GM18870 (cell line): Measurements from ENCODE around the gene PLXNA4.

Experiments used
- ATAC-seq: cut with Tn5 transposase; IDR thresholded peaks from one replicate; pipeline ENCODE4 v1.9.1; 2021; ENCODE audit warnings: moderate library complexity; ENCODE audit not compliant: unreplicated experiment

Gene PLXNA4

DNA sequence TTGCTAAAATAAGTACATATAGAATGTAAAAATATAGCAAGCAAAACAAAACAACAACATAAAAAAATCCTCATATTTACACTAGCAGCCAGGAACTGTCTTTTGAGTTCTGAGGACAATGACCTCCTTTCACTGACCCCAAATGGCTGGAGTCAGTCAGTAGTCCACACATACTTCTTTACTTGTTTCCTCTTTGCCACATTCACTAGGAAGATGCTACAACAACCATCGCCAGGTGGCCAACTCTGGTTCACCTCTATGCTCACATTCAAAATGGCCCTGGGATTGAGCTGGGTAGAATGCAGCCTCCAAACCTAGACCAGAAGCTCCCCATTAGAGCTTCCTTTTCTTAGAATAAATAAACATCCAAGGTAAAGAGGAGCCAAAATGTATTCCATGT lies 356.2 kb downstream of the PLXNA4 start:
- ATAC-seq = no peak

DNA sequence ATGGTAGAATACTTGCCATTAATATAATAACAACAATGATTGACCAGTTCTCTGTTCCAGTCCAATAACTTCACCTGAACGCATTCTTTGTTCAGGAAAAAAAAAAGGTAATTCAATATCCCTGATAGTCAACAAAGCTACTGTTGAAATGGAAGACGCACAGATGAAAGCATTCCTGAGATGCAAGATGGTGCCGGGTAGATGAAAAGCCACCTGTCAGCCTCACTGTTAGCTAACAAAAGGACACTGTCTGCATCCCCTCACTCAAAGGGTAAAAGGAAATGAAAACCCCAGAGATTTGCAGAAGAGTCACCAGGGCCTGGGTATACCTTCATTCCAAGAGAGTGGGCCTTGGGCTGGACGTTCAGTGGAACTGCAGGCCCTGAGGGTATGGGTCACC lies 357.4 kb downstream of the PLXNA4 start:
- no peak for ATAC-seq

DNA sequence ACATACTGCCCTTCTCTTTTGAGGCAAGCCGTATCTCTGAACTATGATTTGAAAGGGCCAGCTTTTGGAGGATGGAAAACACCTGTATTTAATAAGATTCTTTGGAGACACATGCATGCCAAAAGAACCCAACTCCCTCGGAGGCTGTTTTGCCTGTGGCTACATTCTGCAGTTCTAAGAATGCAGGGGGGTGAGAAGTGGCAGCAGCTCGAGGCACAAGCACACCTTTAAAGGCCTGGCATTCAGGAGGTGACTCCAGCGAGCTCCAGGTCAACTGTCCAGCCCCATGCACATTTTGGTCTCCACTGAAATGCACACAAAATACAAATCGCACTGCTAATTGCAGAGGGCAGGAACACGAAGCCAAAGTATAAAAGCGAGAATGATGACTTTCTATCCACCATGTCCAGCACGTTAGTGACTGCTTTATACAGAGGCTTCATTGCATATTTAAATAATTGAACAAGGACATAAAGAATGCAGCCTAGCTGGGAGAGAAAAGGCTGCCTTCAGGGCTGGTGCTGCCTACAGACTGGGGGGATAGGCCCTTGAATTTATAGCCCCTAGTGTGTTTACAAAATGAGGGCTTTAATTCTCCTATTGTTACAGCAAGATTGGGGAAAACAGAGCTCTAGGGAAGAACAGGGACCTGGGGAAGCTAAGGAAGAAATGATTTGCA lies 359.3 kb downstream of the PLXNA4 start:
- ATAC-seq = no peak

DNA sequence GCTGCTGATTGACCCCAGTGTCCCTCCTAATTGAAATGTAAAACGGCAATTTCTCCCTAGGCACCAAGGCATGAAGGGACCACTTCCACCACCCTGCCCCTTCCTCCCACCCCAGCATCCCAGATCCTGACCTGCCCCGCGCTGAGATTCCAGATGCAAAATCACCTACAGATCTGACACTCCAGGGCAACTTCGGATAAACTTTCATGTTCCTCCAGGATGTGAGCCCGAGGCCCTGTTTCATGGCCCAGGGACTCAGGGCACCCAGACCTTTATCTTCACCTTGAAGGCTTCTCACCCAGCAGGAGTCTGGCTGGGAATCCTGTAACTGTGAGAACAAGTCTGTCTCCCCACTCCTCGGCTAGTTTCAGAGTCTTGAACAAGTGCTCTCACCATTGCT lies 361.8 kb downstream of the PLXNA4 start:
- no peak for ATAC-seq

DNA sequence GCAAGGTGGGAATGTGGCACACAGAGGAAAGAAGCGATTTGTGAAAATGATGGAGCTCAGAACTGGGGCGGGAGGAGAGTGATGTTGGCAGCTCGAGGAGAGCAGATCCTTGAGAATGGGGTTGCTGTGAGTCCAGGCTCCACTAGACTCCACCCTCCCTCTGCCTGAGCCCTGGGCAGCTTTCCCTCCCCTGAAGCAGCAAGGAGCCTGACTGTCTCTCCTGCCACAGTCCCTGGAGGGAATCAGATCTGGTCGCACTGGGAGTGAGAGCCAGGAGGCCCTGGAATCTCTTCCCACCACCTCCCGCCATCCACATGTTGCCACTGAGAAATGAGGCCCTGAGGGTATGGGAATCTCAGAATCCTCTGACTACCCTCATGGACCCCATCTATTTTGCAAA lies 362.7 kb downstream of the PLXNA4 start:
- no peak for ATAC-seq

DNA sequence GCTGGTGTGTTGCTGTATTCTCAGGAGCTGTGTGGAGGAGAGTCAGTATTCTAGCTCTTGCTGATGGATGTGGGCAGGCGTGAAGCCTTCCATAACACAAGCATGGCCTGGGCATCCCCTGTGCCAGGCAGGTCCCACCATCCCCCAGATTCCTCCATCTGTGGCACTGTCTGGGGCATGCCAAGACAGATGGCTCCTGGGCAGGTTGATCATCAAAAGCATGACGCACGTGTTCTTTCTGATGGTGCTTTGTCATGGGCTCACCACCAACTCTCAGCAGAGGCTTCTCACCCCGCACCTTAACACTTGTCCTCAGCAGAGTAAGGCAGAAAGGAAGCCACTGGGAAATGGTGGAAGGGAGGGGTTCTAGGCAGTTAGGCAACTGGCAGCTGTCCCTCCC lies 364.3 kb downstream of the PLXNA4 start:
- no peak for ATAC-seq

DNA sequence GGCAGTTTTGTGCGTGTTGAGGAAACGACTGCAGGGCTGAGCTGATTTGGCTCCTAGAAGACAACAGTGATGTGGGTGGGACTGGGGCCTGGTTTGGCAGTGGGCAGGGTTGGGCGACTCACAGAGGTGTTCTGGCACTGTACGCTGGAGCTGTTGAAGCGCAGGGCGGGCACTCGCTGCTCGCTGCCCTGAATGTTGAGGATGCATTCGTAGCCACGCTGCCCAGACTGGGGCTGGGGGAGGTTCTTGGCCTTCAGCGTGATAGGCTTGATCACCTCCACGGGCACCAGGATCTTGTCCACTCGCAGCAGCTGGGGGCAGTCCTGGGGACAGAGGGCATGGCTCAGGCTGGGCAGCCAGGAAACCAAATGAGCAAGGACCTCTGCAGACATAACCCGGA lies 365.4 kb downstream of the PLXNA4 start:
- ATAC-seq = no peak

DNA sequence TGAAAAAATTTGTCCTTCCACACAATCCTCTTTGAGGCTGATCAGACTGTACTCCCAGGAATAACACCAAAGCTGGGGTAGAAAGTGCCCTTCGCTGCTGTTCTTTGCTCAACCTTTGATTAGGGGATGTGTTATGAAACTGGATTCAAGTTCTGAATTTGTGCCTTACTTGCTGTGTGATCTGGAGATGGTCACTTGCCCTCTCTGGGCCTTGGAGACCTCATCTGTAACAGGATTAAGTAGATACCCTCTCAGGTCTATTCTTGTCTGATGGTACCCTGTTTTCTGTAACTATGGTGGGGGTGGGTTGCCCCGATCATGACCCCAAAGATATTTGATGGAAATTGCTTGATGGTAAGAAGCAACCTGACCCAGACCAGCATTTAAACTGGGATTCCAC lies 368.5 kb downstream of the PLXNA4 start:
- ATAC-seq = no peak

DNA sequence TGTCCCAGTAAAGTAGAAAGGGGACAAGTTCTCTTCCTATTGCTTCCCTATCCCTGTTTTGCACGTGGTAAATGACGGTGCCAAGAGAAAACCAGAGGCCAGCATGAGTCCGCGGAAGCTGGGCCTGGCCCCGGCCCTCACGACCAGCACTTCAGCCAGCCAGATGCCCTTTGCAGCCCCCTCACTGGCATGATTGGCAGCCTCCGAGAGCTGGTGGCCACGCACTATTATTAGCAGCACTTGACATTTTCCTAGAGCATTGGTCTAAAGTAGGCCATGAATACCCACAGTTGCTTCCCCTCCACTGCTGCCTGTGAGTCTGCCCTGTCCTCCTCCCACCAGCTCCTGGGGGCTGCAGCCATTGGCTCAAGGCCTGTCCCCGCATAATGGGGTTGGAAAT lies 369.1 kb downstream of the PLXNA4 start:
- ATAC-seq = no peak

DNA sequence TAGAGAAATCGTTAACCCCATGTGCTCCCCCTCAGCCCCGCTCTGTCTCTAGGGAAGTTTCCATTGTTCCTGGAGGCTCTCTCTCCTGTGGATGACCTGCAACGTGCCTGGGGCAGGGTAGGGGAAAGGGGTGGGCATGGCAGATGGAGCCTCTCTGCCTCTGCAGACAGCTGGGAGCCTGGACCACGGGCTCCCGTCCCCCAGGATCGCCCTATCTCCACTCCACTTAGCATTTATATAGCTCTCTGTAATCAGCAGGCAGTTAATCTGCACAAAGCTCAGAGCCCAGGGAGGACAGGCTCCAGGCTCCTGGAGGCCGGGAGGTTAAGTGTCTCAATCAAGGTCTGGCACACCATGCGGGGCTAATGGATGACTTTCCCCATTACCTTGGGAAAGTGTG lies 369.7 kb downstream of the PLXNA4 start:
- no peak for ATAC-seq

DNA sequence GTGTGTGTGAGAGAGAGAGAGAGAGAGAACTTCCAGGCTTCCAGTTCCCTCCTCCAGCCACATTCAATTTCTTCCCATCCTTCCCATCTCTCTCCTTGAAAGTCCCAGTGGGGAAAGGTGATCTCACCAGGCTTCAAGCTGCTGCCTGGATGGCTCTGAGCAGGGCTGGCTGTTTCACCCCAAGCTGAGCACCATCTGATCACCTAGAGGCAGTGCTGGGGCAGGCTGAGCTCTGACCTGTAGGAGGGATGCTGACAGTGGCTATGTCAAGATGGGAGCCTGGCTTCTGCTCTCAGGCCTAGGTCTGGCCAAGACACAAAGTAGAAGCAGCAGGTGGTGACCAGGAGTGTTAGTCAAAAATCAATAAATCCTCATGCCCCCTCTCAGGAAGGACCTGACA lies 370.8 kb downstream of the PLXNA4 start:
- no peak for ATAC-seq

DNA sequence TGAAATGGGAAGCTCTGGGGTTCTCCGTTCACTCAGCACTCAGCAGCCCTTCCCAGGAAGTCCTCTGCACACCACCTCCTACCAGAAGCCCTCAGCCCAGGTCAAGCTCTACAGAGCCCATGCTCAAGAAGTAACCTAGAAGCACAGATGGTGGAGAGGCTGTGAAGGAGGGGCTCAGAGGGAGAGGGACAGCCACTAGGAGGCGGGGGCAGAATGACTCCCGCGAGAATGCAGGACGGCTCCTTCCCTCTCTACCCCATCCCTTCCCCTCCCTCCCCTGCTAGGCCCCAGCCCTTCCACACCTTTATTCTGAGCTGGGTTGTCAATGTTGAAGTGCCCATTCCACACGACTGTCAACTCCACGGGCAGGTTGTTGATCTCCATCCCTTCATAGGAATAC lies 373.2 kb downstream of the PLXNA4 start:
- ATAC-seq = no peak

DNA sequence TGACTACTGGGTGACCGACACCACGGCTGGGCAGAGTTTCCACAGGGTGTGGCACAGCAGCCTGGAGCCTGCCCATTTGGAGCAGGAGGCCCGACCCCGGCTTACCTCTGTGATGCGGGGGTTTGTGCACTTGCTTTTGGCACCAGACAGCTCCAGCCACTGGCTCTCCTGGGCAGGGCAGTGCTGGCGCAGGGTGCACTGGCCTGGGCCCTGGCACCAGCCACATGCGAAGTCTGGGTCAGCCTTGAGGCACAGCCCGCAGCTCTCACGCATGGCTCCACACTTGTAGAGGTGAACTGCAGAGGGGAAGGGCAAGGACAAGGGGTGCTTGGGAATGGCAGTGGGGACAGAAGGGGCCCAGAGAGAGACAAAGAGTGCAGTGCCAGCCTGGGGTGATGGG lies 373.7 kb downstream of the PLXNA4 start:
- no peak for ATAC-seq

DNA sequence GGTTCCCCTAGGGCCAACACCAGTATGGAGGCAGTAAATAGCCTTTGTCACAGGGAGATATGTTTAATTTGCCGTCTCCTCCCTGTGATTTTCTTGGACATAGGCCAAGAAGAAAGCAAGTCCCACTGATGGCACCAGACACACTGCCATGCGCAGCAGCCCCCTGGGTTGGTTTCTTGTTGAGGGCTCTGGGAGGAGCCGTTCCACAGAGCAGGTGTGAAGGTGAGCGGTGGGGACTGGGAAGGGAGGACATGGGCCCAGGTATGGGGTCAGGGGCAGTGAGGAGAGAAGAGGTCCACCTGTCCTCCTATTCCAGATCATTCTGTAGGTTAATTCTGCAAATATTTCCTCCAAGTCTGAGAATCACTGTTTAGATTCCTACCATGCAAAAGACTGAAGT lies 376.1 kb downstream of the PLXNA4 start:
- ATAC-seq = no peak

DNA sequence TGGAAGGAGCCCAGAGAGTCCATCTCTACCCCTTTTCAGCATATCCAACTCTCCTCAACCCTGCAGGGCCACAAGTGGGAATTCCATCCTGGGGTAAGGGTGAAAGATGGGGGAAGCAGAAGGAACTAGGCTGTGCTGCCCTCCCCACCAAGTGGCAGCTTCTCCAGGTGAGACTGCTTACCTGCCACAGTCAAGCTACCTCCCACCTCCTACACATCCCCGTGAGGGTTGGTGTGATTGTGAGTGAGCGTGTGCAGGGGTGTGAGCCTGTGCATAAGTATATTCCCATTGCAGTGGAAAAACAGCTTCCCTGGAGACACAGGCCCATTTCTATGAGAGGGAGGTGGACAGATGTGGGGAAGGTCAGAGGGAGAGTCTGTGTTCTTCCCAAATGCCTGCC lies 376.6 kb downstream of the PLXNA4 start:
- ATAC-seq = no peak

DNA sequence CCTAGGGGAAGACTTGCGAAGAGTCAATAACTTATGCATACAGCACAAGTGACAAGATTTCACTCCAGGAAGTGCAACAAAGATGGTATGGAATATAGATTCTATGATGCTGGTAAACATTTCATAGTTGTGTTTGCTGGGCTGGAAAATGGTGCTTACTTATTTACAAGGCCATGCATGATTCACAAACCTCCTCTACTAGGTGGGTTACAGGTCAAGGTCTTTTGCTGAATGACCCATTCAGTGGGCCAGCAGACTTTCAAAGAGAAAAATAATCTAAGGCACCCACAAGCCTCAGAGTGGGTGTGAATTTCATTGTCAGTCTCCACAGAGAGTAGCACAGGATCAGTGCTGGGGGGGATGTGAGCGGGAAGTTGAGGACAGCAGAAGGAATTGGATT lies 378.5 kb downstream of the PLXNA4 start:
- no peak for ATAC-seq

DNA sequence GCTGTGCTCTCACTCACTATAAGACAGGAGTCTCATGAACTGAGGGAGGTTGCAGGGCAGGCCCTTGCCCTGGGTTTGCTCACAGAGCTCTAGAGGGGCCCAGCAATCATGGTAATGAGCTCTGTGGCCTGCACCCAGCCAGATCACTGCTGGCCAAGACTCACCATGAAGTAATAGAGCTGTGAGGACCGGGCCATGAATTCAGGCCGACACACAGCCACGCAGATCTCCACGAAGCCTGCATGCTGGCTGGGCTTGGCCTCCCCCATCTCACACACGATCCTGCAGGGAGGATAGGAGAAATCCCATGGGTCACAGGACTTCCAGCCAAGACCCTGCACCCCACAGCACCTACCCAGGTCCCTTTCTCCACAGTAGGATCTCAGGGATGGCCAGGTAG lies 382.4 kb downstream of the PLXNA4 start:
- no peak for ATAC-seq

DNA sequence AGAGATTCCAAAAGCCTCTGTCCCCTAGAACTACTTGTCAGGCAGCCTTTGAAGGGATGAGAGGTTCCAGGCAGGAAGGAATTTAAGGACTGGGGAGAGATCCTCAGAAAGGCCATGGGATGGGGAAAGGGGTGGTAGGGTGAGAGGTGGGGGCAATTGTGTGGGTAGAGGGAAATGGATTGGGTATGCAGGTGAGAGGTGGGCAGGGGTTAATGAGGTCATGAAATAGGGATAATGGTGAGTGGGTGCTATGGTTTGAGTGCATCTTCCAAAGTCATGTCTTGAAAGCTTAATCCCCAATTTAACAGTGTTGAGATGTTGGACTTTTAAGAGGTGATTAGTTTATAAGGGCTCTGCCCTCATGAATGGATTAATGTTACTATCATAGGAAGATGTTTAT lies 383.5 kb downstream of the PLXNA4 start:
- no peak for ATAC-seq

DNA sequence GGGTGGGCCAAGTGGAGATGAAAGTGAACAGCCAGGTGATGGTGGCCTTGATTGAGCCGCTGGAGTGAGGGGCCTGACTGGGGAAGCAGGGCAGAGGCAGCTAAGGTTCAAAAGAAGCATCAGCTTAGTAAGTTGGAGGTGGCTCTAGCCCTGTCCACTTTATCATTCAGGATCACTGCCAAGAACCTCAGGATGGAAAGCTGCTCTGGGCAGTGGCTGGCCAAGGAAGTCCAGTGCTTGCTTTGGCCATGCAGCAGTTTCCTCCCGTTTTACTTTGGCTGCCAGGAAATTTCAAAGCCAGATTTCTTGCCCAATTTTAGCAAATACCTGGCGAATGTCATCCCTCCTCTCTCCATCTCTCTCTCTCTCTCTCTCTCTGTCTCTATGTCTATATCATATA lies 384.9 kb downstream of the PLXNA4 start:
- ATAC-seq = no peak

DNA sequence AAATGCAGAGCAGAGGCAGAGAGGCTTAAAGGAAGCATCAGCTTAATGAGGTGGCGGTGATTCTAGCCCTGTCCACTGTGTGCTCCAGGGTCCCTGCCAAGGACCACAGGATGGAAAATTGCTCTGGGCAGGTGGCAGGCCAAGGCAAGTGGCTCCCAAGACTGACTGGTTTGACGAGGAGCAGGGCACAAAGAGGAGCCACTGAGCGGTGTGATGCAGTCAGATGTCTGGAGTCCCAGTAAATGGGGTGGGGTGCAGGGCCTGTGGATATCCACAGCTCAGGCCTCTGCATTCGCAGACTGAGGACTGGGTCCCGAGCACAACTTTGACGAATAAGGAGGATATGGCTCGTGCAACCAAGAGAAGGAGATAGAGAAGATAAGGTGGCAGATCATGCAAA lies 385.6 kb downstream of the PLXNA4 start:
- ATAC-seq = no peak

DNA sequence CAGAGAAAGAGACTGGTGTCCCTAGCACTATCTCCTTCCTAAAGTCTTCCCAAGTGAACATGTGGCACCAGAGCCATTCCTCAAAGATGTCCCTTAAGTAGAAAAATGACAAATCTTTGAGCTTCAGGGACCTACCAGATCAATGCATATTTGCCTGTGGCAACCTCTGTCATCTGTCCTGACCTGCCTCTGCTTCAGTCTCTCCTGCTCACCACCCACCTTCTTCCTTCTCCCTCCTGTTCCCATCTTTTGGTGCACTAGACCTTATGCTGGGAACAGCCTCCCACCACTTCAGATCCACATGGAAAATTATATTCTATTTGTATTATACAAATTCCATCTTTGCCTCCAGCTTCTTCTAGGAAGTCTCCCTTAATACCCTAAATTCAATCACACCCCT lies 386.4 kb downstream of the PLXNA4 start:
- ATAC-seq = no peak

DNA sequence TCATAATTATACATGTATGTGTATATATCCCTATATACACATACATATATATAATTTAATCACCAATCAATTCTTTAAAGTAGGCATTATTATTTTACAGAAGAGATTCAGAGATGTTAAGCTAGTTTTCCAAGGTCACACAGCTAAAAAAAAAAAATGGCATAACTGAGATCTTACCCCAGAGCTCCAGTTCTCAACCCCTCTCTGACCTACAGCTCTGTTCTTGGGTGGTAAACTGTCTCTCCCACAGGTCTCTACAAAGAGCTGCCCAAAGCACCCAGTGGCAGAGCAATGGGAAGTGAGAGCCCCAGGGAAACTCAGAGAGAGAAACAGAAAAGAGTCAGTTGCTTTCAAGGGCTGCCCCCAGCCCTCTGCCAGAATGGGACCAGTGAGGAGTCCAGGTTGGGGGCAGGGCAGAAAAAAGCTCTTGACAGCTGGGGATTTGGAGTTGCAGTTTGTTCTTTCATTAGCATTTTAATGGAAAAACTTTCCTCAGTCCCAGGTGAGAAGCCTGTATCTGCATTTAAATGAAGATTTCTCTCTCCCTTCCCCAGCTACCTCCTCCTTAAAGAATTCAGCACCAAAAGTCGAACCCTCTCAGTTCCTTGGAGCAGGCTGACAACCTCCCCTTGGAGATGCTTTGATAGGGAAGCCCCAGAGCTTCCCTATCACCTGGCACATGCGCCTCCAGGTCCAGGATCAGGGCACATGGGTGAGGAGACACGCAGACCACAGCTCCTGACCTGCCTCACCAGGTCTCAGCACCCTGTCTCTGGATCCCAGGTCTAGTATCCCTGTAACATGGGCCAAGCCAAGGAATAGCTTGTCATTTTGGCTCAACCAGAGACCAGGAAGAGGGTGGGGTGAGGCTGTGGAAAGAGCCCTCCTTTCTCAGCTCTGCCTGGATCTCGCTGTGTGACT lies 388.1 kb downstream of the PLXNA4 start:
- no peak for ATAC-seq

DNA sequence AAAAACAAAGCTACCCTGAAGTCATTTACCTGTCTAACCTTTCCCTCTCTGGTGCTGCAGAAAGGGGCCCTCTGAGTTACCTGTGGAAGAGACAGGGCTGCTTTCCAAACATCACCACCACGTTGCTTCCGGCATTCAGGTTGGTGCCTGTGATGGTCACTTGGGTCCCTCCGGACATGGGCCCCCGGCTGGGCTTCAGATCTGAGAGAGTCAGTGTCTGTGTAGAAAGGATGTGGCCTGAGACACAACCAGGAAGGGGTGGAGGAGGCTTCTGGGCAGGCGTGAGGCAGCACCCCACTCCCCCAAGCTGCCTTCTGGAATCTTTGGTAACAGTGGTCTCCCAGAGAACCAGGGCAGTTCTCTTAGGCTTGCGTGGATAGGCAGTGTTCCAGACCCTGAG lies 388.9 kb downstream of the PLXNA4 start:
- ATAC-seq = no peak
